ENCODE measurements around the gene HOXD1. TPM values are rescaled to one million over a fixed set of nuclear protein-coding genes. Genes with fewer than 3 reads are reported as not detected.

HOXD1 gene
- polyA plus RNA-seq, 1 experiment = not detected

DNA sequence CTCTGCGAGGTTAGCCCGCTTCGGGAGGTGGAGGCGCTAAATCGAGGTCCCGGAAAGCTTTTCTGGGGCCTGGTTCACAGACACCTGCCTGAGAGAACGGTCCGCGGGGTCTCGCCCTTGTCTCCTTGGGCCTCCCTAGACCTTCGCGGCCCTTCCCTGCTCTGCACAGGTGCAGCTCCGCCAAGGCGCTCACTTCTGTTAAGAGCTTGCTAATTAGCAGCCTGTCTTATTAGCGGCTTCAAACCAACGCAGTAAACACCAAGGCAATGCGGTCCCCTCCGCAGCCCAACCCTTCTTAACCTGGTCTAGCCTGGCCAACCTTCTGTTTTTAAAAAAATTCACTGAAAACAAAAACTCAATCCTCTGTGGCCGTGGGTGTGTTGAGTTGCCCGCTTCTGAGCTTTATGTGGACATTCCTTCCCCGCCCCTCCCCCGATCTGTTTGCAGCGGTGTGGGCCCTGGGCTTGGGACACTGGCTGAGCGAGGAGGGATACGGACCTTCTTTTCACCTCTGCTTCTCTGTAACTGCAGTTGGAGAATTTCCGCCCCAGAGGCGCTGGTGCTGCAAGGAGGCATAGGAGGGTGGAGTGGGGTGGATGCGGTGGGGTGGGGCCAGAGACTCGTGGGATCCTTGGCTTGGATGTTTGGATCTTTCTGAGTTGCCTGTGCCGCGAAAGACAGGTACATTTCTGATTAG, 40.5 kb upstream of the HOXD1 start:
- Histone ChIP-seq H3K36me3 (ENCODE audit: control insufficient read depth, insufficient read depth, low read length) (no peaks in the 10 kb centered on the region), H3K4me3 (ENCODE audit: low read depth, low read length) (no peak overlapping the region), H3K27me3 (ENCODE audit: control insufficient read depth, insufficient read depth, low read length) (peaks cover 65% of the 10 kb centered on the region)
- no peak for DNase-seq (ENCODE audit: low read depth)
- no peak for TF ChIP-seq CTCF (IDR thresholded peaks at IDR 0.05; ENCODE audit: insufficient read depth, low read depth, low read length)
- ChIA-PET POLR2A (no interaction called here), CTCF (interaction anchor here (1.0 to 1.7 kb wide), 2 partner anchors 307 to 406 kb away, joined by 4 to 6 read pairs; no protein-coding TSS in a partner anchor)

DNA sequence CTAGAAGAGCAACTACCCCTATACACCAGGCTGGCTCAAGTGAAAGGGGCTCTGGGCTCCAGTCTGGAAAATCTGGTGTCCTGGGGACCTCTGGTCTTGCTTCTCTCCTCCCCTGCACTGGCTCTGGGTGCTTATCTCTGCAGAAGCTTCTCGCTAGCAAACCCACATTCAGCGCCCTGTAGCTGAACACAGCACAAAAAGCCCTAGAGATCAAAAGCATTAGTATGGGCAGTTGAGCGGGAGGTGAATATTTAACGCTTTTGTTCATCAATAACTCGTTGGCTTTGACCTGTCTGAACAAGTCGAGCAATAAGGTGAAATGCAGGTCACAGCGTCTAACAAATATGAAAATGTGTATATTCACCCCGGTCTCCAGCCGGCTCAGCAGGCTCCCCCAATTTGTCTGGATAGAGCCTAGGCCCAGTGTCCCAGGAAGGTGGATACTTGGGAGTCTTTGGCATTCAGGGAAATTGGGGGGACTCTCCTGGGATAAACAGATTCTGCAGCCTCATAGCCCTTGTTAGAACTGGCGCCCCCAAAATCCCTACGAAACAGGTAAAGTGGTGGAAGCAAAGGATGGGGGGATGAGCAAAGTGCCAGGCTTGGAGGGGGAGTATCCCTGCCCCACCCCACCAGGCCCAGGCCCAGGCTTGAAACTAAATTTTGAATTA, 39.6 kb upstream of the HOXD1 start:
- ChIA-PET POLR2A (no interaction called here), CTCF (interaction anchor here (1.7 kb wide), 1 partner anchor 406 kb away, joined by 6 read pairs; no protein-coding TSS in a partner anchor)
- Histone ChIP-seq H3K27me3 (ENCODE audit: control insufficient read depth, insufficient read depth, low read length) (peaks cover 61% of the 10 kb centered on the region), H3K4me3 (ENCODE audit: low read depth, low read length) (no peak overlapping the region), H3K36me3 (ENCODE audit: control insufficient read depth, insufficient read depth, low read length) (no peaks in the 10 kb centered on the region)
- DNase-seq (ENCODE audit: low read depth) = no peak
- no peak for TF ChIP-seq CTCF (IDR thresholded peaks at IDR 0.05; ENCODE audit: insufficient read depth, low read depth, low read length)

- Histone ChIP-seq H3K4me3 (ENCODE audit: low read depth, low read length) (no peak overlapping the region), H3K36me3 (ENCODE audit: control insufficient read depth, insufficient read depth, low read length) (no peaks in the 10 kb centered on the region), H3K27me3 (ENCODE audit: control insufficient read depth, insufficient read depth, low read length) (peaks cover 61% of the 10 kb centered on the region)
- ChIA-PET POLR2A (no interaction called here), CTCF (no interaction called here)
- DNase-seq (ENCODE audit: low read depth) = no peak
- TF ChIP-seq CTCF (IDR thresholded peaks at IDR 0.05; ENCODE audit: insufficient read depth, low read depth, low read length) = no peak
Observed at GRCh38 chr2:176149481-176149938, 39.0 kb upstream of the HOXD1 start.

- CTCF ChIA-PET = interaction anchor here (1.7 to 2.0 kb wide), 2 partner anchors 9 to 488 kb away, joined by 5 to 19 read pairs; no protein-coding TSS in a partner anchor
- no peak for DNase-seq (ENCODE audit: low read depth)
- POLR2A ChIA-PET = no interaction called here
- H3K4me3 ChIP-seq (ENCODE audit: low read depth, low read length) = no peak overlapping the region
- peaks cover 59% of the 10 kb centered on the region for H3K27me3 ChIP-seq (ENCODE audit: control insufficient read depth, insufficient read depth, low read length)
- TF ChIP-seq CTCF (IDR thresholded peaks at IDR 0.05; ENCODE audit: insufficient read depth, low read depth, low read length) = no peak
- no peaks in the 10 kb centered on the region for H3K36me3 ChIP-seq (ENCODE audit: control insufficient read depth, insufficient read depth, low read length)
Observed at GRCh38 chr2:176149939-176150583, 38.4 kb upstream of the HOXD1 start.
